NCI-H446 treated with DMSO at 0.1 percent for 48 hours (cell line): ENCODE results near the gene DAND5.
"Not testable (repeated sequence)": the region's sequence is repeated elsewhere in the genome, so short reads cannot be mapped to it uniquely, and the experiment has no call there.

Experiments used
- DNase-seq: peaks from one replicate; lab custom pipeline; 2025; lab: John Stamatoyannopoulos, UW

The DAND5 gene

GRCh38 chr19:12946092-12946721 is 23.2 kb upstream of the DAND5 start:
- peak; percentile 49 for DNase-seq

GRCh38 chr19:12946731-12947496 is 22.5 kb upstream of the DAND5 start:
- DNase-seq = no peak

GRCh38 chr19:12947702-12948611 is 21.4 kb upstream of the DAND5 start:
- no peak for DNase-seq

GRCh38 chr19:12948612-12949362 is 20.6 kb upstream of the DAND5 start:
- no peak for DNase-seq

GRCh38 chr19:12949363-12950283 is 19.8 kb upstream of the DAND5 start:
- no peak for DNase-seq

GRCh38 chr19:12952050-12952449 is 17.3 kb upstream of the DAND5 start:
- DNase-seq = not testable (repeated sequence)

- peak; percentile 91 for DNase-seq
Measured at GRCh38 chr19:12952488-12953137, 16.8 kb upstream of the DAND5 start.

- DNase-seq = peak; percentile 91
Measured at GRCh38 chr19:12953138-12953798, 16.1 kb upstream of the DAND5 start.

- DNase-seq = peak; percentile 84
Measured at GRCh38 chr19:12953799-12954611, 15.4 kb upstream of the DAND5 start.

- no peak for DNase-seq
Measured at GRCh38 chr19:12954612-12954962, 14.8 kb upstream of the DAND5 start.

GRCh38 chr19:12955575-12955974 is 13.8 kb upstream of the DAND5 start:
- DNase-seq = not testable (repeated sequence)

- DNase-seq = no peak
Measured at GRCh38 chr19:12955996-12956395, 13.4 kb upstream of the DAND5 start.

- DNase-seq = peak; percentile 36
Measured at GRCh38 chr19:12956446-12957388, 12.7 kb upstream of the DAND5 start, which contains the start of gene GADD45GIP1. TSS of gene GADD45GIP1 (minus strand) at chr19:12957223. CDS start at chr19:12957212, 11 bp downstream.

- not testable (repeated sequence) for DNase-seq
Measured at GRCh38 chr19:12957389-12957952, 11.9 kb upstream of the DAND5 start.

- no peak for DNase-seq
Measured at GRCh38 chr19:12959481-12959880, 9.9 kb upstream of the DAND5 start.

- DNase-seq = peak; percentile 51
Measured at GRCh38 chr19:12965017-12965811, 4.2 kb upstream of the DAND5 start.

GRCh38 chr19:12965812-12966135 is 3.6 kb upstream of the DAND5 start:
- DNase-seq = no peak
